ENCODE data around the gene TBC1D7. TPM values are rescaled to one million over a fixed set of nuclear protein-coding genes. Genes with fewer than 3 reads are reported as not detected.

The TBC1D7 gene
- total and polyA plus RNA-seq, 12 donors, result 17.3 to 42.6 (median 28.1) TPM

- Histone ChIP-seq H3K9me3 (peaks cover 0 to 5% (median 0%) of the 10 kb centered on the region in 11 donors), H3K27me3 (no peaks in the 10 kb centered on the region), H3K4me1 (peaks cover 11 to 63% (median 35%) of the 10 kb centered on the region in 9 donors), H3K4me3 (no peak overlapping the region), H3K27ac (peak overlapping the region in 3 of 10 donors; percentile 20 to 33 (median 24)), H3K36me3 (peaks cover 0 to 9% (median 0%) of the 10 kb centered on the region in 9 donors)
- 95 to 98% methylated on average over 1 of the region's 1 CpG for WGBS, 2 donors
- ATAC-seq (no peak), DNase-seq (no peak)
- TF ChIP-seq, protein P1, sequence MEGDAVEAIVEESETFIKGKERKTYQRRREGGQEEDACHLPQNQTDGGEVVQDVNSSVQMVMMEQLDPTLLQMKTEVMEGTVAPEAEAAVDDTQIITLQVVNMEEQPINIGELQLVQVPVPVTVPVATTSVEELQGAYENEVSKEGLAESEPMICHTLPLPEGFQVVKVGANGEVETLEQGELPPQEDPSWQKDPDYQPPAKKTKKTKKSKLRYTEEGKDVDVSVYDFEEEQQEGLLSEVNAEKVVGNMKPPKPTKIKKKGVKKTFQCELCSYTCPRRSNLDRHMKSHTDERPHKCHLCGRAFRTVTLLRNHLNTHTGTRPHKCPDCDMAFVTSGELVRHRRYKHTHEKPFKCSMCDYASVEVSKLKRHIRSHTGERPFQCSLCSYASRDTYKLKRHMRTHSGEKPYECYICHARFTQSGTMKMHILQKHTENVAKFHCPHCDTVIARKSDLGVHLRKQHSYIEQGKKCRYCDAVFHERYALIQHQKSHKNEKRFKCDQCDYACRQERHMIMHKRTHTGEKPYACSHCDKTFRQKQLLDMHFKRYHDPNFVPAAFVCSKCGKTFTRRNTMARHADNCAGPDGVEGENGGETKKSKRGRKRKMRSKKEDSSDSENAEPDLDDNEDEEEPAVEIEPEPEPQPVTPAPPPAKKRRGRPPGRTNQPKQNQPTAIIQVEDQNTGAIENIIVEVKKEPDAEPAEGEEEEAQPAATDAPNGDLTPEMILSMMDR (IDR thresholded peaks at IDR 0.05), result no peak
- intact Hi-C loops (cut with DNase I), result no loop called here
Observed at GRCh38 chr6:13373919-13374318, 45.6 kb upstream of the TBC1D7 start.

GRCh38 chr6:13373488-13373886, 45.1 kb upstream of the TBC1D7 start:
- ATAC-seq (peak in 5 of 8 donors; percentile 49 to 65 (median 54)), DNase-seq (no peak)
- H3K4me3 ChIP-seq, result no peak overlapping the region
- TF ChIP-seq, protein P1 (IDR thresholded peaks at IDR 0.05), result no peak
- peaks cover 0 to 5% (median 0%) of the 10 kb centered on the region in 11 donors for H3K9me3 ChIP-seq
- H3K4me1 ChIP-seq, result peaks cover 11 to 64% (median 40%) of the 10 kb centered on the region in 9 donors
- H3K27me3 ChIP-seq, result no peaks in the 10 kb centered on the region
- peaks cover 0 to 8% (median 0%) of the 10 kb centered on the region in 9 donors for H3K36me3 ChIP-seq
- H3K27ac ChIP-seq, result peak overlapping the region in 5 of 10 donors; percentile 5 to 37 (median 24)
- WGBS, 2 donors, result 33% methylated on average over 1 of the region's 1 CpG
- intact Hi-C loops (cut with DNase I), result no loop called here

- peaks cover 17 to 68% (median 46%) of the 10 kb centered on the region in 9 donors for H3K4me1 ChIP-seq
- WGBS, 2 donors, result 42 to 51% methylated on average over 9 of the region's 9 CpGs
- no peak overlapping the region for H3K4me3 ChIP-seq
- TF ChIP-seq, protein P1 (IDR thresholded peaks at IDR 0.05), result no peak
- no peaks in the 10 kb centered on the region for H3K27me3 ChIP-seq
- H3K36me3 ChIP-seq, result peaks cover 0 to 6% (median 0%) of the 10 kb centered on the region in 9 donors
- DNase-seq (no peak), ATAC-seq (no peak)
- H3K9me3 ChIP-seq, result peaks cover 0 to 5% (median 0%) of the 10 kb centered on the region in 11 donors
- H3K27ac ChIP-seq, result peak overlapping the region in 5 of 10 donors; percentile 5 to 37 (median 24)
- intact Hi-C loops (cut with DNase I), result no loop called here
Observed at GRCh38 chr6:13372688-13373487, 44.6 kb upstream of the TBC1D7 start.

GRCh38 chr6:13372076-13372475, 43.7 kb upstream of the TBC1D7 start:
- Histone ChIP-seq H3K4me3 (no peak overlapping the region), H3K4me1 (peaks cover 25 to 75% (median 54%) of the 10 kb centered on the region in 9 donors), H3K27ac (peak overlapping the region in 4 of 10 donors; percentile 3 to 41 (median 32)), H3K27me3 (no peaks in the 10 kb centered on the region), H3K9me3 (peaks cover 0 to 1% (median 0%) of the 10 kb centered on the region in 11 donors), H3K36me3 (peaks cover 0 to 2% (median 0%) of the 10 kb centered on the region in 9 donors)
- TF ChIP-seq, protein P1 (IDR thresholded peaks at IDR 0.05), result no peak
- intact Hi-C loops (cut with DNase I), result no loop called here
- WGBS, 2 donors, result 63 to 68% methylated on average over 6 of the region's 6 CpGs
- no peak for ATAC-seq
- no peak for DNase-seq
